MV-4-11 (cell line): ENCODE measurements around the gene DHFR2.
"Not testable (repeated sequence)": the region's sequence is repeated elsewhere in the genome, so short reads cannot be mapped to it uniquely, and the experiment has no call there.

Experiments used
- DNase-seq: peaks from one replicate; lab custom pipeline; 2025; lab: John Stamatoyannopoulos, UW

DHFR2 gene

DNA sequence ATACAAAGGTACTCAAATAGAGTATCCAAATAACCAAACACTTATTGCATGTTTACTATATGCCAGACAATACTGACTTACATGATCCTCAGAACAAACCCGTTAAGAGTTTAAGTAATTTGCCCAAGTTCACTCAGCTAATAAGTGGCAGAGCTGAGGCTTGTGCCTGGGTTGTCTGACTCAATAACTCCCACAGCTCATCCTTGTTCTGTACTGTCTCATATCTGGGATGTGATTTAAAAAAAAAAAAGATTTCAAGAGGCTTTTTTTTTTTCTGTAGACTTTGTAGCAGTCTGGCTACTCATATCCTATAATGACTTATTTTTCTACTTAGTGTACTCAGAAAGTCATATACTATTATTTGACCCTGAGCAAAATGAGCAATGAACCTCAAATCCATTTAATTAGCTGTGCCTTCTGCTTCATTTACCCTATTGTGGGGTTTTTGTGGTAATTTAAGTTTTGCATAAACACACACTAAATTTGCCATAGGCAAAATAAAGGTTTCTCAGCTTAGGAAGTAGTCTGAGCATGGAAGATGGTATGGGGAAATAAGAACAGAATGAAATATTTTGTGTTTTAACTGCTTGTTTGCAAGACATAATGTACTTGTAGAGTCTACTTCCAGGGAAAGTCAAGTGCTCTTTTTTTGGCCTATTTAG lies 3.2 kb upstream of the DHFR2 start:
- no peak for DNase-seq

DNA sequence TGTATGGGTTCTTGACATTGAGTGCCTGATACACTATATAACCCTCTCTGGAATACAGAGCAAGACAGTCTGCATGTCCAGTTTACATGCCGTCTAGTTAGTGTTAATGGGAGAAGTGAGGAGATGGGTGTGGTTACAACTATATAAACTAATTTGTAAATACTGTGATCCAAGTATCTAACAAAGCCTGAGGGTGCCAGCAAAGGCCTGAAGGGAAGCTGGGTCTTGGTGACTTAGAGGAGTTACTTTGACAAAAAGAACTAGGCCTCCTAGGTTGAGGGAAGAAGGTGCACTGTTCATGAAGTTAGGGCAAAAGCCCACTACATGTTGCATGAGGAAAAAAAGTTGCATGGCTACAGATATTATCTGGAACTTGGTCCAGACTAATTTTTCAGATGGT lies 2.4 kb upstream of the DHFR2 start:
- no peak for DNase-seq

DNA sequence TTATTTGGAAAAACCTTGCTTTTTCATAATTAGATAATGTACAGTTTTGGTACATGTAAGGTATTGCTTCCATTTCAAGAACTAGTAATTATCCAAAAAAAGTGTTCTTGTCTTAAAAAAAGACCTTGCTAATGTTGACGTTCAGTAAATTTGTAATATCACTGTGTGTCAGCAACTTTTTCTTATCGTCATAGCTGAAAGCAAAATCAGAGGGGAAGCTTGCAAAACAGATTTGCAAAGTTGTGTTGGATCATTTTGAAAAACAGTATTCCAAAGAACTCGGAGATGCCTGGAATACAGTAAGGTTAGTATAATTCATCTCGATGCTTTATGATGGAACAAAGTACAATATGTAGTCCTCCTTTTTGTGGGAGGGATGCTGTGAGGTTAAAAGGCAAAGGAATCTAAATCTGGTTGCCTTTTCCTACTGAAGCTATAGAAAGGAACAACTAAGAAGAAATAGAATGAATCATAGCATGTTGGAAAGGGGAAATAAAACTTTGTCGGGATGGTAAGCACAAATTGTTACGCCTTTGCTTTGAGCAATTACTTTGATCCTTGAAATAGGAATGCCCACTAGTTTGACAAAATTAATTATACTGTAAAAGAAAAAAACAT lies 1.6 kb upstream of the DHFR2 start:
- peak; percentile 25 for DNase-seq

DNA sequence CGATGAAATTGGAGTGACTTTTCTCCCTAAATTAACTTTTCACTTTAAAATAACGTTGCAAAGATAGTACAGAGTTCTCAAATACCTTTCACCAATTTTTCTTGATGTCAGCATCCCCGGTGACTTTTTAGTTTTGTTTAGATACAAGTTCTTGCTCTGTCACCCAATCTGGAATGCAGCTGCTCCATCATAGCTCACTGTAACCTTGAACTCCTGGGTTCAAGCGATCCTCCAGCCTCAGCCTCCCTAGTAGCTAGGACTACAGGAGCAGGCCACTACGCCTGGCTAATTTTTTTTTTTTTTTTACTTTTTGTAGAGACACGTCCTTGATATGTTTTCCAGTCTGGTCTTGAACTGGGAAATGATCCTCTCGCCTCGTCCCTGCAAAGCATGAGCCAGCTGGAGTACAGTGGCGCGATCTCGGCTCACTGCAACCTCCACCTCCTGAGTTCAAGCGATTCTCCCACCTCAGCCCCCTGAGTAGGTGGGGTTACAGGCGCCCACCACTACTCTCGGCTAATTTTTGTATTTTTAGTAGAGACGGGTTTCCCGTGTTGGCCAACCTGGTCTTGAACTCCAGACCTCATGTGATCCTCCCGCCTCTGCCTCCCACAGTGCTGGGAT lies 892 bp upstream of the DHFR2 start:
- no peak for DNase-seq

DNA sequence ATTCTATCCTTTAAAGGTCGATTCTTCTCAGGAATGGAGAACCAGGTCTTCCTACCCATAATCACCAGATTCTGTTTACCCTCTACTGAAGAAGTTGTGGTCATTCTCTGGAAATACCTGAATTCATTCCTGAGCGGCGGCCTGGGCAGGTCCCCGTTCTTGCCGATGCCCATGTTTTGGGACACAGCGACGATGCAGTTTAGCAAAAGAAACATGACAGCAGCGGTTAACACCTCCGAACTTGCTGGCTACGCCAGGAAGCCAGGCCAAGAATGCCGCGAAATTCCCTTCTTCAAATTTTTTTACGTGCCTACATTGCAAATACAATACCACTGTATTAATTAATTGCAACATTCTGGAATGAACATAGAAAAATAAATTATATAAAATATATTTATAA lies 1.4 kb downstream of the DHFR2 start:
- DNase-seq: no peak

DNA sequence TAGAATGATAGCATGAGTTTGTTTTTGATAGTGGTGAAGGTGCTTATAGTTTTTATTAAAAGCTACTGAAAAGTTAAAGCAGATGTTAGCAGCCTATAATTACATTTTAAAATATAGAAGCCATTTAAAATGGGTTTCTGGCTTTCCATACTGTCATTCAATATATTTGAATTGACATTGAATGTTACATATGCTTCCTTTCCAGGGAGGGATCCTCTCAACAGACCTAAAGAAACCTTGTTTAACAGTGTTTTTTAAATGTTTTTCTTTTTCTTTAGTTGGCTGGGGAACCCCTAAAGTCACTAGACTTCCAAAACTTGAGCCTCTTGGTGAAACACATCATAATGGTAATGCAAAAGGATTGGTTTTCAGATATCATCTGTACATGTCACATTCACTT lies 12.2 kb downstream of the DHFR2 start:
- DNase-seq: no peak

DNA sequence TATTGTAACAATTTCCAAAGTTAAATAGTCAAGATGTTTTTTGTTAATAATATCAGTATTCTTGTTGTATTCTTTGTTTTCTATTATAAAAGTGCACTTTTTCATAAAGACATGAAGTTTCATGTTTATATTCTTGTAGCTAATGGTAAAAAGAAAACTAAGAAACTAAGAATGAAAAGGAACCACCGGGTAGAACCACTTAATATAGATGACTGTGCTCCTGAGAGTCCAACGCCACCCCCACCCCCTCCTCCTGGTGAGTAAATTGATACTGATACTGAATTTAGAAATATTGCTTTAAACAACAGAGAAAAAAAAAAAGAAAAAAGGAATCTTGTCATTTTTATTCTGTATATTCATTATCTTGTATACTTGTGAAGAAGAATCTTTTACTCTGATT lies 13.4 kb downstream of the DHFR2 start:
- DNase-seq: no peak

DNA sequence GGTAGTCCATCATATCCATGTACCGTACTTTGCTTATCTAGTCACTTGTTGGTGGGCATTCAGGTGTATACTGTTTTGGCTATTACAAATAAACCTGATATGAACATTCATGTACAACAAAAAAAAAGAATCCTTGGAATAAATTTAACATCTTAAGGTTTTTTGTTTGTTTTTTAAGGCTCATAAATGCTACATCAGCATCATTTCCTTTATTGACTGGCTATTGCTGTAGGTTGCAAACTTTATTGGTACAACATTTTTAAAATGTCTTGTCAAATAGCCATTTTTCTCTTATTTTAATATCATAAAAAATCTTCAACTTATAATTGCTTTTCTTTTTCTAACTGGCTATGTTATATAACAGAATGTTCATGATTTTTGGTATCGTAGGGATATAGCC lies 16.2 kb downstream of the DHFR2 start:
- DNase-seq: no peak

DNA sequence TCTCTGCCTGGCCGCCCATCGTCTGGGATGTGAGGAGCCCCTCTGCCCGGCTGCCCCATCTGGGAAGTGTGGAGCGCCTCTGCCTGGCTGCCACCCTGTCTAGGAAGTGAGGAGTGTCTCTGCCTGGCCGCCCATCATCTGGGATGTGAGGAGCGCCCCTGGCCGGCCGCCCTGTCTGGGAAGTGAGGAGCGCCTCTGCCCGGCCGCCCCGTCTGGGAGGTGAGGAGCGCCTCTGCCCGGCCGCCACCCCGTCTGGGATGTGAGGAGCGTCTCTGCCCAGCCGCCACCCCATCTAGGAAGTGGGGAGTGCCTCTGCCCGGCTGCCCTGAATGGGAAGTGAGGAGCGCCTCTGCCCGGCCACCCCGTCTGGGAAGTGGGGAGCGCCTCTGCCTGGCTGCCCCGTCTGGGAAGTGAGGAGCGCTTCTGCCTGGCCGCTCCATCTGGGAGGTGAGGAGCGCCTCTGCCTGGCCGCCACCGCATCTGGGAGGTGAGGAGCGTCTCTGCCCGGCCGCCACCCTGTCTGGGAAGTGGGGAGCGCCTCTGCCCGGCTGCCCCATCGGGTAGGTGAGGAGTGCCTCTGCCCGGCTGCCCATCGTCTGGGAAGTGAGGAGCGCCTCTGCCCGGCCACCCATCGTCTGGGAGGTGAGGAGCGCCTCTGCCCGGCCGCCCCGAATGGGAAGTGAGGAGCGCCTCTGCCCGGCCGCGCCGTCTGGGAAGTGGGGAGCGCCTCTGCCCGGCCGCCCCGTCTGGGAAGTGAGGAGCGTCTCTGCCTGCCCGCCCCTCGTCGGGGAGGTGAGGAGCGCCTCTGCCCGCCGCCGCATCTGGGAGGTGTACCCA lies 18.4 kb downstream of the DHFR2 start:
- not testable (repeated sequence) for DNase-seq

DNA sequence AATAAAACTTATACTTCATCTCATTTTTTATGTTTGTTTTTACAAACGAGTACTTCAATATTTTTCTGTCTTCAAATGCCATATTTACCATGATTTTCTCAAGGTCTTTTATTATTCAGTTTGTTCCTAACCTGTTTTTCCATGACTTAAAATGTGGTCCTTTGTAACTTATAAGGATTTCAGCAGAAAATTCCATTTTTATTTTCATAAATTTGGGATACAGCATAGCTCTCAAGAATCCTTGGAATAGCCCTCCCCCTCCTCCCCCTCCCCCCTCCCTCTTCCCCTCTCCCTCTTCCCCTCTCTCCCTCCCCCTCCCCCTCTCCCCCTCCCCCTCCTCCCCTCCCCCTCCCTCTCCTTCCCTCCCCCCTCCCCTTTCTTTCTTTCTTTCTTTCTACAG lies 19.4 kb downstream of the DHFR2 start:
- DNase-seq: no peak

DNA sequence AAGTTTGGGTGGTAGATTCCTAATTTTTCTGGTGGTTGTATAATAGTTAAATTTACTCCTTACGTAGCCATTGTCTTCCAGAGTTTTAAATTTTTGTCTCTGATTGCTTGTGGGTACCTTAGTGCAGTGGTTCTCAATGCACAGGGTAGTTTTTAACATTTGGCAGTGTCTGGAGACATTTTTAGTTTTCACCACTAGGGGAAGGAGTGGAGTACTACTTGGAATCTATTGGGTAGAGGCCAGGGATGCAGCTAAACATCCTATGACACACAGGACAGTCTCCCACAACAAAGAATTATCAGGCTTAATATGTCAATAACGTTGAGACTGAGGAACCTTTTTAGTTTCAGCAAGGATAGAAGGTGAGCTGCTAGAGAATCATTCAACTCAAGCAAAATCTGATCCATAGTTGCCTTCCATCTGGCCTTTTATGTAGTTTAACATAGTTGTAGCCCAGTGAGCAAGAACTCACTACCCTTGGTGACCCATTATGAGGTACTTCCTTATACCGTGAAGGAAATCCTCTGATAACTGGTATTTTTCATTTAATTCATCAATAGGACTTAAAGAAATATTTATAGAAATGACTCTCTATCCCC lies 25.7 kb downstream of the DHFR2 start:
- peak; percentile 1 for DNase-seq

DNA sequence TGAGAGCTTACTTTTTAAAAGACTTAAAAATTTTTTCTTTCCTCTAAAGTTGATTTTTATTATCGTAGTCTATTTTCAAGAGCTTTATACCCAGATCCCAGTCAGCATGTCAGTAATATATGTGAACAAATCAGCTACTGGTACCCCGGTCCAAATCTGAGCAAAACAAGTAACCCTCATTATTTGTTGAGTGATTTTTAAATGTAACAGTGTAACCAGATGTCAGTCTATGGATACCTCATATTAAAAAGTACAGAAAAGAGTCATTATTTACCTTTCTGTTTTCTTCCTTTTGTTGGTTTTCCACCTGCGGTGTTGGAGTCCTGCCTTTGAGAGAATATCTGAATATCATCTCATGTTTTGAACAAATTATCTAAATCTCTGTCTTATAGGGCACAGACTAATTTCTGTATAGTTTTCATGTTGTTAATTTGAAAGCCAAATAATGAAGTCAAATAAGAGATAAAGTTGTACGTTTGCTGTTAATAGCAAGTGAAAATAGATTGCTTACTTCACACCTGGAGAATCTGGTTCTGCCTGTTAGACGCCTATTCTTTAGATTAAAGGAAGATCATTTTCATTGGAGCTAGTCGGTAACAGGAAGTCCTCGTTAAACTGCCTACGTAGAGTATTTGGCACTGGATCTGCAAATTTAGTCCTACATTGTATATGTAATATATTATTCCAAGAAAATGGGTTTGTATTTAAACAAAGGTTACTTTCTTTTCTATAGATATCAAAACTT lies 34.5 kb downstream of the DHFR2 start, which contains the start of gene STX19:
STX19 (minus strand) TSS at position 505 of the 745 bp plus-strand sequence. CDS start 13,328 bp downstream, outside the sequence.
- DNase-seq: no peak

DNA sequence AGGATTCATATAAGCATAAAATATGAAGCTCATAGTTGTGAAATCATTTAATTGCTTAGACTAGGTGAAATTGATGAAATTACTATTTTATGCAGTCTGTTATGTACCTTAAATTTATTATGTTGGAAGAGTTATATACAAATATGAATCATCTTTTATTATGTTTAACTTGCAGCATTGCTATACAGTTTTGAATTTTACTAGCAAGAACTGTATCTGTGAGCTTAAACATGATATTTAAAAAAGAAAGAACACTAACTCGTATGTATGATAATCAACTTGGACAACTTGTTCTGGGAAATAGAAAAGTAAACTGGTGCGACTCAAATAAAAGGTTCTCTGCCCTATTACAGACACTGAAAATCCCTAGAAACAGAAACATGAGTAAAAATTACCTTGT lies 36.1 kb downstream of the DHFR2 start:
- DNase-seq: no peak

DNA sequence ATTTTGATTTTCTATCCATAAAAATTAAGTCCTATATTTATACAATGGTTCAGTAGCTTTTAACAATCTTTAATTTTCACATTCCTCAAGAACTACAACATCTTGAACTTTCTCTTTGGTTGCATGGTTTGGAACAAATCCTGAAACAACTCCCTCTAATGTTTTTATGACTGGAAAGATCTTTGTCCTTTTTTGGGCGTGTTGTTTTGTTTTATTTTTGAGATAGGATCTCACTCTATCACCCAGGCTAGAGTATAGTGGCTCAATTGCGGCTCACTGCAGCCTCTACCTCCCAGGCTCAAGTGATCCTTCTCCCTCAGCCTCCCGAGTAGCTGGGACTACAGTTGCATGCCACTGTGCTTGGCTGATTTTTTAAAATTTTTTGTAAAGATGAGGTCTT lies 38.3 kb downstream of the DHFR2 start:
- DNase-seq: no peak

DNA sequence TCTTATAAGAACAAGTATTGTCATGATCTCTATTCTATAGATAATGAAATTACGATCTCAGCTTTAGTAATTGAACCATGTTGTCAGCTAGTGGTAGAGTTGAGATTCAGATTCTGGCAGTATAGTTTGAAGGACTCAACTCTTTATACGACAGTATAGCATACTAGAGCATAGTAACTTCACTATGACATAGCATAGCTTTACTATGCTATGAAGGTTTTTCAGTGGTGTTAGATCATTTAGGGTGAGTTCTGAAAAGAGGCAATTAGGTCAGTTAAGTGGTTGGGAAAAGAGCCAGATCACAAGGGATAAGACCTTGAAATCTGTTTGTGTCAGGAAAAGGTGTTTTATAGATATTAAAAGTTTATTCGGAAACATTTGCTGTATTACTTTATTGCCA lies 42.4 kb downstream of the DHFR2 start:
- DNase-seq: no peak

DNA sequence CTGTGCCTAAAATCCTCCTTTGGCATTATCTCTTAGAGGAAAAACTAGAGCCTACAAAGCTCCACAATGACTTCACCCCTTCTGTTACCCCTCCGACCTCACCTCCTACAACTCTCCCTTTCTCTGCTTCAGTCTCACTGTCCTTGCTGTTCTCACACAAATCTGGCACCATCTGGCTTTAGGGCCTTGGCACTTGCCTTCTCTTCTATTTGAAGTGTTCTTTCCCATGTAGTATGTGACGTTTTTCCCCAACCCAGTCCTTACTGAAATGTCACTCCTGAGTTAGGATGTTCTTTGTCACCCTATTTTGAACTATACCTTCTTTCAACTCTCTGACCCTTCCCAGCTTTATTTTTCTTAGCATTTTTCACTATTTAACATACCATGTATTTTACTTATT lies 43.1 kb downstream of the DHFR2 start:
- DNase-seq: no peak

DNA sequence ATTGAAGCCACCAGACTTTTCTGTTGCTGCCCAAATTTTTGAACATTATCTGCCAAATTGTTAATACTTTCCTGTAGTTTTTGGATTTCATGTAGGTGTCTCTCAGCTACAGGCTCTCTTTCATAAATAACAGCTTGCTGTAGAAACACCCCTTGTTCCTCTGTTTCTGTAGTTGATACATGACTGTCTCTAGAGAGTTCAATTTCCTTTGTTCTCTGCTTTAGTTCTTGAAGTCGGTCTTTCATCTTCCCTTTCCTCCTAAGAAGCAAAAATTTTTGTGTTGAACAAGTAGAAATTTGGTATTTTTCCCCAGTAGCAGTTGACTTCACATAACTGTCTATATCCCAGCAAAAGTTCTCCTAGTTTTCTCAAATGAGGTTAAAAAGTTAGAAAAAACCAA lies 47.7 kb downstream of the DHFR2 start:
- DNase-seq: no peak

DNA sequence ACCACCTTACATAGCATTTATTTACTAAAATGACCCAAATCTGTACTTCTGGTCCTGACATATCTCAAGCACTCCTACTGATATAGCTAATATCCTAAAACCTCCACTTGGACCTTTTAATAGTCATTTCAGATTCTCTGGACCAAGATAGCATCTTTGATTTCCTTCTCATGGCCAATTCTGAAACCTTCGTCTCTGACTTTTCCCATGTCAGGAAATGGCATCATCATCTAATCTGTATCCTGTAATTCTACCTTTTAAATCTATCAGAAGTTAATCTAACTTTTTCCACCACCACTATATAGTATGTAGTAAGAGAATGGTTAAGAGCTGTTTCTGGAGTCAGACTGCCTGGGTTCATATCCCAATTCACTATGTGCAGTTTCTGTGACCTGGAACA lies 50.5 kb downstream of the DHFR2 start:
- no peak for DNase-seq

DNA sequence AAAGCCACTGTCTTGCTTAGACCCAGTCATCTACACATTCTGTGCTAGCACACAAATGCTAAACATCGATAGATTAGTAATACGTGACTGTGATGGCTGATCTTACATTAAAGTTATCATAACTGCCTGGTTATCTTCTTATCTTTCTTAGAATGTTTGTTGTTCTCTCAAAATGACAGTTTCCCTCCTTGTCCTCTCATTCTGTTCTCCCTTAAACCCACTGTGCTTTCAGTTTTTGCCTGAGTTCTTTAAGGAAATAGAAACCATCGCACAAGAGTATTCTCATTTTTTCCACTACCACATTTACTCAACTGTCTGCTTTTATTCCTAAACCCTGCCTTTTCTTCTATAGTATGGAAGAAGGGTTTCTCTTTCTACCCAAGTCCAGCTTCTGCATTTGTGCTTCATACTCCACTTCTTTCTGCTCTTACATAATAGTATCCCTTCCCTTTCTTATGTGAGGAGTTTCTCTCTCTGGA lies 51.4 kb downstream of the DHFR2 start:
- DNase-seq: peak; percentile 81

DNA sequence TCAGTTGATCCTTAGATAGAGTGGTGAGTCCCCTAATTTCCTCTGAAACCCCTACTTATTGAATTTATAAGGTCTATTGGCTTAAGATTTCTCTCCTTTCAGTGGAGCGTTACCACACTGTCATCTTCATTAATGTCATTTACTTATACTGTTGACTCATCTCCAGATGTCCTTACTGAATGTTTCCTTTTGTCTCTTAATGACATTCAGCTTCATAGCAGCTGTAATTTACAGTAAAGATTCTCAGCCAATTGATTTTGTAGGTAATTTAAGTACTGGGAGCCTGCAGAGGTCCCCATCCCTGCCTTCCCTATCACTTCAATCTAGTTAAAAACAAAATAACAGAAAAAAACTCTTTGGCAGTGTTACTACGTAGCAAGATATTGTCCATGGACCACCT lies 53.1 kb downstream of the DHFR2 start:
- DNase-seq: no peak

DNA sequence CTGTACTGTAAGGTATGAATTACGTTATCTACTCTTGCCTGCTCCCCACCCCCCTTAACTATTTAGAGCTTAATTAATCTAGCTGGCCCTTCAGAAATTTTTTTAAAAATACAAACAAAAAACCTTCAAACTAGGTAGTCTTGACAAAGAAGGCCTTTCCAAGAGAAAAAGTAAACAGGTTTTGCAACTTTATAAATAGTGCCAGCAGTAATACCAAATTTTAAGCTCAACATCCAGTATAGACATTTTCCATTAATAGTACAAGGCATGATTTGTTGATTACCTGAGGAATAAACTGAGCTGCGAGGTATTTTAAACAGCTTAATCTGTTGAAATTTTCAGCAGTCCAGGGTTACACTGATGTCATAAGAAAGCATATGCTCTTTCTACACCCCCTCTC lies 54.5 kb downstream of the DHFR2 start:
- no peak for DNase-seq
